ENCODE data around the gene SLC29A3. TPM values are rescaled to one million over a fixed set of nuclear protein-coding genes. Genes with fewer than 3 reads are reported as not detected.

Gene SLC29A3
- polyA plus RNA-seq, 6 donors from 2014 or later, result 4.3 to 14.5 (median 5.4) TPM

DNA sequence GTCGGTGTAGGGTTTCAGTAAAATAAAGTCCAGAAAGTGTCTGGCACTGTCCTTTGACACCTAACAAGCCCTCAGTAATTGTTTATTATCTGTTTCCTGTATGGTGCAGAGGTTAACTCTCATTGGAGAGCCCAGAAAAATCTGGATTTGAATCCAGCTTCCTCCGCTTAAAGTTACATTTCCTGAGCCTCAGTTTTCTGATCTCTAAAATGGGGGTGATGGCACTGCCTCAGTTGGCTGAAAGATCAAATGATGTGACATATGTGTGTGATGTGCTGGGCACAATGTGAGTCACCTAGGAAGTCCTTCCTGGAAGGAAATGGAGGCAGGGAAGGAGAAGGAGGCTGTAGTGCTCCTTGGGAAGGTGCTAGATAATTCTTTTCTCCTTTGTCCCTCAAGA lies 63.0 kb downstream of the SLC29A3 start:
- H3K27me3 Mint-ChIP-seq, result no peaks in the 10 kb centered on the region
- H3K36me3 Mint-ChIP-seq, result no peaks in the 10 kb centered on the region
- H3K4me3 Mint-ChIP-seq, result peak overlapping the region in 1 of 8 donors; percentile 15
- DNase-seq (no peak), ATAC-seq (ENCODE audit: low read depth in 2 of 2) (no peak)
- H3K27ac Mint-ChIP-seq, result no peak overlapping the region
- peaks cover 19 to 25% (median 22%) of the 10 kb centered on the region in 3 donors for H3K4me1 Mint-ChIP-seq
- peaks cover 0 to 1% (median 0%) of the 10 kb centered on the region in 7 donors for H3K9me3 Mint-ChIP-seq

DNA sequence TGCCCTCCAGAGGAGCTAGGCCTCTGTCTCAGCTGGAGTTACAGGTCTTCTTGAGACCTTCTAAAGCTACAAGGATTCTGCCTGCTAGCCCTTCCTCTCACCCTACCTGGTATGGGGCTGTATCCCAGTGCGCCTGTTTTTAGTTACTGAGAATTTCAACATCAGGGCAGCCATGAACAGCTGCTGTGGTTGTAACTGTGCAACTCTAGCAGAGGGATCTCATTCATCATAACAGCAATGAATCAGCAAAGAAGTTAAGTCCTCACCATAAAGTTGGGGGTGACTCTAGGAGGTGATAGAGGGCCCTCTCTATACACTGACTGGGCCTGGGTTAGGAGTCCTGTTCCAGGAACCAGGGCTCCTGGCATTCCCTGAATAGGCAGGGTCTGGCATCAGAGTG lies 63.7 kb downstream of the SLC29A3 start:
- Mint-ChIP-seq H3K9me3 (no peaks in the 10 kb centered on the region), H3K36me3 (no peaks in the 10 kb centered on the region), H3K4me1 (peaks cover 14 to 21% (median 17%) of the 10 kb centered on the region in 3 donors), H3K27me3 (peaks cover 0 to 2% (median under 1%) of the 10 kb centered on the region in 3 donors), H3K4me3 (no peak overlapping the region), H3K27ac (peak overlapping the region in 1 of 6 donors; percentile 53)
- DNase-seq, result no peak
- ATAC-seq (ENCODE audit: low read depth in 2 of 2), result no peak

DNA sequence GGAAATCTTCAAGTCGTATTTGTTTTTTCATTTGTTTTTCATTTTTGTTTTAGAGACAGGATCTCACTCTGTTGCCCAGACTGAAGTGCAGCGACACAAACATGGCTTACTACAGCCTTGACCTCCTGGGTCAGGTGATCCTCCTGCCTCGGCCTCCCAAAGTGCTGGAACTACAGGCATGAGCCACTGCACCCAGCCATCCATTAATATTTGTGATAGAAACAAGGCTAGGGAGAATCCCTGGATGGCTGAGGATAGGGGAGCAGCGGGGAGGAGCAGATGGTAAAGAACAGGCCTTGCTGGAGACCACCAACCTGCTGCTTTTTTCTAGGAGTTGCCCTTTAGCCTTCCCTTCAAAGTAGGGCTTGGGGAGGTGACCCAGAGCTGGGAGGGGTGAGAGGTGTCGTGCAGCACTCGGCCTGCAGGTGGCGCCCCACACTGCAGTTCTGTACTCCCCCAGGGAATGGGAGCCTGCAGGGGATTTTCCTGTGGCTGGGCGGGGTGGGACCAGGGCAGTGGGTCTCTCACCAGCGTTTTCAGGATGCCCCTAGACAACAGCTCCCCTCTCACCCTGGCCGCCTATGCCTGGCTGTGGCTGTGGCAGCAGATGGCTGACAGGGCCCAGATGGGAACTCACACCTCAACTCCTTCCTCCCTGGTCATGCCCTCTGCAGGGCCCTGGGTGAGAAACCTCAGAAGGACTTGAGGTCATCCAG lies 65.1 kb downstream of the SLC29A3 start:
- H3K4me3 Mint-ChIP-seq, result no peak overlapping the region
- no peak overlapping the region for H3K27ac Mint-ChIP-seq
- no peaks in the 10 kb centered on the region for H3K9me3 Mint-ChIP-seq

DNA sequence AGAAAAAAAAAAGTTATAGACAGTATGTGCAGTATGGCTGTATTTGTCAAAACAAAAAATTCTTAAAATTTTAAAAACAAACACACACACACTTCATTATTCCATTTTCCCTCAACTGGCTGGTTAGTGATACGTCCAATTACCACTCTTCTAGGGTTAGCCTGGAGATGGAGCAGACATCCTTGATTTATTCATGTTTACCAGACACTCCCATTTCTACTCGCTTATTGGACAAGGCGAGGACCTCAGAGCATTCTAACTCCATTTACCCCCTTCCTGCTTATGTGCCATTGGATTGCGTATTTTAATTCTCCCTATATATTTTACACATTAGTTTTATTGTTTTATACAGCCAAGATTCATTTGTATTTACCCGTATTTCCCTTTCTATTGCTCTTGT lies 69.1 kb downstream of the SLC29A3 start:
- Mint-ChIP-seq H3K4me1 (peaks cover 0 to 3% (median 3%) of the 10 kb centered on the region in 3 donors), H3K36me3 (no peaks in the 10 kb centered on the region), H3K27me3 (peaks cover 14 to 51% (median 39%) of the 10 kb centered on the region in 3 donors), H3K4me3 (no peak overlapping the region), H3K27ac (no peak overlapping the region), H3K9me3 (no peaks in the 10 kb centered on the region)
- DNase-seq, result no peak
- ATAC-seq (ENCODE audit: low read depth in 2 of 2), result no peak

More for the DNA sequence above, 65.1 kb downstream of the SLC29A3 start:
- DNase-seq, result peak; percentile 60
- Mint-ChIP-seq H3K4me1 (peaks cover 3 to 7% (median 6%) of the 10 kb centered on the region in 3 donors), H3K27me3 (peaks cover 3 to 10% (median 8%) of the 10 kb centered on the region in 3 donors), H3K36me3 (no peaks in the 10 kb centered on the region)
- ATAC-seq (ENCODE audit: low read depth in 2 of 2), result peak; percentile 84 to 95

DNA sequence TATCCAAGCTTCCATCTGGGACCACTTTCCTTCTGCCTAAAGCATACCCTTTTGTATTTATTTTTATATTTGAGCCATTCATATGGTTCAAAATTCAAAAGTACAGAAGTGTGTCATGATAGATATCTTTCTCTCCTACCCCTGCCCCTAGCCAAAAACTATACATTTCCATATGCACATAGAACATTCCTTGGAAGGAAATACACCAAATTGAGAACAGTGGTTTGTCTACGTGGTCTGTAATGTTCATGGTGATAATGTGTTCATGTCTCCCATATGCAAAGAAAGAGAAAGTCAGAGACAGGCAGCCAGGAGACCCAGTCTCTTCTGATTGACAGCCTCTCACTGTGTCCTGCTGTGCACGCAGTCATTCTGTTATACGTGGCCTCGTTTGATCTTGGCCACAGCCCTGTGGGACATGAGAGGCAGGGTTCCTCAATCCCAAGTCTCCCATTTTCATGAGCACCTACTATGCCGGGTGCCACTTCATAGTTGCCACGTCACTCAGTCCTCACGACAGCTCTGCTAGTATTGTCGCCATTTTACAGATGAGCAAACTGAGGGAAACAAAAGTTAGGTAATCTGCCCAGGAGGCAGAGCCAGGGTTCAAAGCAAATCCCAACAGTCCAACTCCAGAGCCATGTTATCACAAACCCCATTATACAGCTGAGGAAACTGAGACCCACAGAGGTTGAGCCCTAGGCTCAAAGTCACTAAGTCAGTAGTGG lies 69.7 kb downstream of the SLC29A3 start:
- no peaks in the 10 kb centered on the region for H3K9me3 Mint-ChIP-seq
- no peak overlapping the region for H3K4me3 Mint-ChIP-seq
- no peak for DNase-seq
- H3K4me1 Mint-ChIP-seq, result peaks cover 0 to 3% (median 3%) of the 10 kb centered on the region in 3 donors
- no peaks in the 10 kb centered on the region for H3K36me3 Mint-ChIP-seq
- H3K27me3 Mint-ChIP-seq, result peaks cover 14 to 56% (median 45%) of the 10 kb centered on the region in 3 donors
- no peak for ATAC-seq (ENCODE audit: low read depth in 2 of 2)
- no peak overlapping the region for H3K27ac Mint-ChIP-seq

DNA sequence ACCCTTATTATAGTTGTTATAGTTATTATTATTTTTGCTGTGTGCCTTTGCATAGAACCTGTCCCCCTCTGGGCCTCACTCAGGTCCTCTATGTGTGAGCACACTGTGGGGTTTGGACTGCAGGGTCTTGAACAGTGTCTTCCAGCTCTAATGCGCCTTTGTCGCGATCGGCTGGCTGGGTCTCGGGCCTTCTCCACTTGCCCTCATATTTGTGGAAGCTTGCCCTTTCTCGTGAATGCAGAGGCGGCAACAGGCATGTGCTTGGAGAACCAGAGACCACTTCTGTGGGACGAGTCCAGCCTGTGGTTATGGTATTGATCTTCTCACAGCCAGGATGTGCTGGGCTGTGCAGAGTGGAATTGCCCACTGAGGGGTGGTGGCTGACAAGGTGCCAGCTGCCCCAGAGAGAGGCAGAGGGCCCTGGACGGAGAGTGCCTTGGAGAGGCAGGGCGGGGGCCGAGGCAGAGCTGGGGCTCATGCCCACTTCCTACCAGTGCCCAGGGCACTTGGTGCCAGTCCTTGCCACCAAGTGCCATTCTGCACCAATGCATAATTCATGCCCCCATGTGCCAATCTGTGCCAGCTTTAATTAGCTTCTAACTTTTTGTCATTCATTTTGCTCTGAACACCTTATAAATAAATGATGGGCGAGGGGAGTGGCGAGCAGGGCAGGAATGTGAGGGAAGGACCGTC lies 70.9 kb downstream of the SLC29A3 start:
- H3K4me1 Mint-ChIP-seq, result peaks cover 0 to 3% (median 3%) of the 10 kb centered on the region in 3 donors
- H3K4me3 Mint-ChIP-seq, result no peak overlapping the region
- H3K27ac Mint-ChIP-seq, result no peak overlapping the region
- no peak for DNase-seq
- no peak for ATAC-seq (ENCODE audit: low read depth in 2 of 2)
- no peaks in the 10 kb centered on the region for H3K36me3 Mint-ChIP-seq
- H3K9me3 Mint-ChIP-seq, result no peaks in the 10 kb centered on the region
- peaks cover 19 to 65% (median 56%) of the 10 kb centered on the region in 3 donors for H3K27me3 Mint-ChIP-seq

DNA sequence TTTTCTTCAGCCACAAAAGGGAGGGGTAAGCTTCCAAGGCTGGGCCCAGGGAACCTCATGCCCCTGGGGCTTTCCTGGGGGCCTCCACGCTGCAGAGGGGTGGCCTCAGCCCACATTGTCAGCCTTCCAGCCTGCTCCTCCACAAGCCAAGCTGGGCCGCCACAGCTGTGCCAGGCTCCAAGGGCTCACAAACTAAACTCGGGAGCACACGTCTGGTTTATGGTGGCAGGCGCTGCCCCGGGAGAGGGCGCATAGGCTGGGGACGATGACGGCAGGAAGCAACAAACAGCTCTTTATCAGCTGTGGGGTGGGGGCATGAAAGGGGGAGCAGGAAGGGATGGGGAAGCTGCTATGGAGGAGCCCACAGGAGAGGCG lies 71.4 kb downstream of the SLC29A3 start:
- Mint-ChIP-seq H3K4me3 (peak overlapping the region in 1 of 8 donors; percentile 53), H3K27me3 (peaks cover 23 to 70% (median 62%) of the 10 kb centered on the region in 3 donors)
- ATAC-seq (ENCODE audit: low read depth in 2 of 2), result no peak

DNA sequence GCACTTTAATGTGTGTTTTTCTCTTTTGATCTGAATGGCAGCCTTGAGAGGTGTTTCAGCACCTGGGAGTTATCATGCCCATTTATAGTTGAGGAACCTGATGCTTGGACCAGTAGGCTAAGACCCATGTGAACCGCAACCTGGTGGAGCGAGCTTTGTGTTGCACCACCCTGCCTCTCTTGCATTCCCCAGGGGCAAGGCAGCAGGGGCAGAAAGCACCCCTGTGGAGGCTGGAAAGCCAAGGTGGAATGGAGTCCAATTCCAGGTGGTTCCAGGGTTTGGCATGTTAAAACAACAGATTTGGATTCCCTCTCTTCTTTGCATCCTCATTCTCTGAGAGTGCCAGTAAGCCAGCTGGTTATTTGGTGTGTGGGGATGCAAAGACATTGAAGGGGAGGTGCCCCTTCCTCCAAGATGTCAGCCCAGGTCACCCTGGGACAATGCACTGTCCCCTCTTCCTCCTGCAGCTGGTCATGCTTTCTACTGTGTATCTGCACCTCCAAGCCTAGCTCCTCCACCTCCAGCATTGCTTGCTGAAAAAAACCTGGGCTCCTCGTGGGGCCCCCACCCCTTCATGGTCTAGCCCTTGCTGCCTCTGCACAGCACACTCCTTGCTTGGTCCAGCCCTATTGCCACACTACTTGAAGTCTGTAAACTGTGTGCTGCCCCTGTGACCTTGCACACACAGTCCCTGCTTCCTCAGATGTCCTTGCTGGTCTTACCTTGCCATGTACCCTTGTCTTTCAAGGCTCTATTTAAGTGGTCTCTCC lies 72.0 kb downstream of the SLC29A3 start:
- H3K4me3 Mint-ChIP-seq, result peak overlapping the region in 1 of 8 donors; percentile 39
- peaks cover 4 to 8% (median 6%) of the 10 kb centered on the region in 3 donors for H3K4me1 Mint-ChIP-seq
- DNase-seq (no peak), ATAC-seq (ENCODE audit: low read depth in 2 of 2) (no peak)
- H3K9me3 Mint-ChIP-seq, result no peaks in the 10 kb centered on the region
- H3K27ac Mint-ChIP-seq, result no peak overlapping the region
- peaks cover 28 to 76% (median 68%) of the 10 kb centered on the region in 3 donors for H3K27me3 Mint-ChIP-seq
- H3K36me3 Mint-ChIP-seq, result no peaks in the 10 kb centered on the region

More for the DNA sequence above, 71.4 kb downstream of the SLC29A3 start:
- no peak overlapping the region for H3K27ac Mint-ChIP-seq
- H3K4me1 Mint-ChIP-seq, result peaks cover 0 to 2% (median 1%) of the 10 kb centered on the region in 3 donors
- H3K9me3 Mint-ChIP-seq, result no peaks in the 10 kb centered on the region
- no peak for DNase-seq
- no peaks in the 10 kb centered on the region for H3K36me3 Mint-ChIP-seq

DNA sequence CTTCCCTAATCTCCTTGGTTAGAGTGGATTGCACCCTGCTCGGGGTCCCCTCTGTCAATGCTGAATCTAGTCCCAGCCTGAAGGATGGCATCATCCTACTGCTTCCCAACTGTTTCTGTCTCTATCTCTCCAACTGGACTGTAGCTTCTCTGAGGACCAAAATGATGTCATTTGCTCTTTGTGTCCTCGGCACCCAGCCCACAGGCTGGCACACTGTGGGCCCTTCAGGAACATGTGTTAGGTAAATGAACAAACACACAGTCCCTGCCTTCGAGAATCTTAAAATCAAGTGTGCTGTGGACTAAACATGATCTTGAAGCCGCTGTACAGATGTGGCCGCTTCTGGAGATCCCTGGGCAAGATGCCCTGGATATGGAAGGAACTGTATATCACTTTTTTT lies 72.6 kb downstream of the SLC29A3 start:
- ATAC-seq (ENCODE audit: low read depth in 2 of 2) (no peak), DNase-seq (no peak)
- Mint-ChIP-seq H3K27me3 (peaks cover 28 to 78% (median 69%) of the 10 kb centered on the region in 3 donors), H3K27ac (no peak overlapping the region), H3K36me3 (no peaks in the 10 kb centered on the region), H3K9me3 (no peaks in the 10 kb centered on the region), H3K4me3 (no peak overlapping the region), H3K4me1 (peaks cover 5 to 10% (median 7%) of the 10 kb centered on the region in 3 donors)

DNA sequence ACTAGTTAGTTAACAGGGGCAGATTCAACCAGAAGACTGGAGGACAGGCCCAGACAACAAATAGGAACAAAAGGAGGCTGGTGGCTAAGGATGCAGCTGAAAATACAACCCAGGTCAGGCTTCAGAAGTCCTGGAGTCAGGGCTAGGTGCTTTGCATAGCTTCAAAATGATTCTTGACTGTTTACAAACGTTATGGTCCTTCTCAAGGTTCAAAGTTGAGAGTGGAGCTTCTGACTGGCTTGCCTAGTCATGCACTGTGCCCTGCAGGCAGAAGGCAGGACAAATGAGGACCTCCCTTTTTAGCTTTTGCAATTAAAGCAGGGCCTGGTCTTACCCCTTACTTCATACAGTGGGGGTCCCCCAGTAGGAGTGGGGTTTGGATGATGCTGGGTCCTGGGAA lies 73.2 kb downstream of the SLC29A3 start:
- H3K27me3 Mint-ChIP-seq, result peaks cover 28 to 79% (median 69%) of the 10 kb centered on the region in 3 donors

DNA sequence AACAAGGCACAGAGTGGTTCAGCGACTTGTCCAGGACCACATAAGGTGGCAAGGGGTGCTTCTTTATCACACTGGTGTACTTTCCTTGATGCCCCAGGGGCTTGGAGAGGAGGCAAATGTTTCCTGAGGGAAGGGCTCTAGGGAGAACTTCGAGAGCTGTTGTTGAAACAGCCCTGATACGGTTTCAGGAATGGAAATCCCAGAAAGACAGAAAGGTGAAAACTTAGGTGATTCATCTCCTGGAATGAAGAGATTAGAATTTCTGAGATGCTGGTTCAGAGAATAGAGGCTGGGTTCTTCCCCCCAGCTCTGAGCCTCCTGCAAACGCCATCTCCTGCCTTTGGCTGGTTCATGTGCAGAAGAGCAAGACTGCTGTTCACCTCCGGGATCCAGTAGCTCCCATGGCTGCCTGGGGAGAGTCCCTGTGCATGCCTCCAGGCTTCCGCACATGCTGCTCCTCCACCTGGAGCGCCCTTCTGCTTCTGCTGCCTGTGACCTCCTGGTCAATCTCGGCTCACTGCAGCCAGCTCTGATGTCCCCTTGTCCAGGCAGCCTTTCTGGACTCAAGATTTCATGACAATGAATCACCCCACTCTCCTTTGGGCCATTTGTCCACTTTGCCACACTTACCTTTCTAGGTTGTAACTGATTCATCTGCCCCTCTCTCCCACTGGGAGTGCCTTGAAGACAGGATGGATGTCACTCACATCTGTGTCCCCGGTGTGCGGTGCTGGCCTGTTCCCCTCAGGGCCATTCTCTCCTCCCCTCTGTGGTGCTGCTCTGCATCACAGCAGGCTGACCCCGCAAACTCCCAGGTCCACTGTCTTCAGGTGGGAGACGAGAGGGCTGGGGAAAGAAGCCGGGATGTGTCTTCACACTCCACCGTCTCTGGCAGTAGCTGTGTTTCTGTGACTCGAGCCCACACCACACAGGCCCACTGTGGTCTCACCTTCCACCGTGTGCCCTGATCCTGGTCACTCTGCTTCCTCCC lies 74.0 kb downstream of the SLC29A3 start:
- DNase-seq (no peak), ATAC-seq (ENCODE audit: low read depth in 2 of 2) (no peak)
- H3K9me3 Mint-ChIP-seq, result no peaks in the 10 kb centered on the region
- H3K27me3 Mint-ChIP-seq, result peaks cover 26 to 87% (median 67%) of the 10 kb centered on the region in 3 donors
- no peak overlapping the region for H3K27ac Mint-ChIP-seq
- H3K4me1 Mint-ChIP-seq, result peaks cover 11 to 12% (median 12%) of the 10 kb centered on the region in 3 donors
- H3K4me3 Mint-ChIP-seq, result peak overlapping the region in 1 of 8 donors; percentile 25
- no peaks in the 10 kb centered on the region for H3K36me3 Mint-ChIP-seq

More for the DNA sequence above, 73.2 kb downstream of the SLC29A3 start:
- H3K4me3 Mint-ChIP-seq, result no peak overlapping the region
- H3K36me3 Mint-ChIP-seq, result no peaks in the 10 kb centered on the region
- no peak for DNase-seq
- no peak for ATAC-seq (ENCODE audit: low read depth in 2 of 2)
- H3K9me3 Mint-ChIP-seq, result no peaks in the 10 kb centered on the region
- peaks cover 5 to 10% (median 7%) of the 10 kb centered on the region in 3 donors for H3K4me1 Mint-ChIP-seq
- no peak overlapping the region for H3K27ac Mint-ChIP-seq
